Measurements from ENCODE around the gene ZSWIM9.

Gene ZSWIM9

DNA sequence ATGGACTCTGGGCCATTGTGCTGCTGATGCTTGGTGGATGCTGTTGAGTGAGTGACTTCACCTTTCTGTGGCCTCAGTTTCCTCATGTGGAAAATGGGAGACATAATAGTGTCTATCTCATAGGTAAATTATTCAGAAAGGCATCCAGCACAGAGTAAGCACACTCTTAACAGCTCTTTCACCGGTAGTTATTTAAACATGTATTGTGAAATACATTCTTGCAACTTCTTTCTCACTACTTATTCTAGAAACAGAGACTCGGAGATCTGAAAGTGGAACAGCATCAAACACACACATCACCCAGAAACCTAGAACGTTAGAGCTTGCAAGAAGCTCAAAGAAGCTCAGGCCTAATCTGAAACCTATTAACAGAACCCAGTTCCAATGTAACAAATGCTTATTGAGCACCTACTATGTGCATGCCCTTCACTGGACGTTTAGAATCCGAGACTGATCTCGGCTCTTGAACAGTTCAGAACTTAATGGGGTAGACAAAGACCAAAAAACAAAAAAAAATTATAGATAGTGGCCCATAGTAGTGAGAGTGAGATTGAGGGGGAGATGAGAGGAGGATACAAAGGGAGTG lies 4.1 kb downstream of the ZSWIM9 start:
- in situ Hi-C loops (cut with MboI; ENCODE audit: low sequenced_read_pairs) = no loop called here

DNA sequence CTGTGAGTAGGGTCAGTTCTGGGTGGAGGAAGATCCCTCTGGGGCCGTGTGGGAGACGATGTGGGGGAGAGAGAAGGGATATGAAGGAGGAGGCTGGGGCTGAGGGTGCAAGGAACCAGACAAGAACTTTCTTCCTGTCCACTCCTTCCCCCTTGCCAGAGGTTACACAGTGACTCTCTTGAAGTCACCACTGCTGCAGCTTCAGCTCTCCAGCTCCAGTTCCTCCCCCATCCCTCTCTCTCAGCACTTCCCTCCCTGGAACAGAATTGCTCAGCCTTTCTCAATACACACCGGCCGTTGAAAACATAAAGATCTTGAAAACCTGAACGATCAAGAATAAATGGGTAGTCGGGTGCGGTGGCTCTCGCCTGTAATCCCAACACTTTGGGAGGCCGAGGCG lies 5.1 kb downstream of the ZSWIM9 start:
- in situ Hi-C loops (cut with MboI; ENCODE audit: low sequenced_read_pairs) = no loop called here

DNA sequence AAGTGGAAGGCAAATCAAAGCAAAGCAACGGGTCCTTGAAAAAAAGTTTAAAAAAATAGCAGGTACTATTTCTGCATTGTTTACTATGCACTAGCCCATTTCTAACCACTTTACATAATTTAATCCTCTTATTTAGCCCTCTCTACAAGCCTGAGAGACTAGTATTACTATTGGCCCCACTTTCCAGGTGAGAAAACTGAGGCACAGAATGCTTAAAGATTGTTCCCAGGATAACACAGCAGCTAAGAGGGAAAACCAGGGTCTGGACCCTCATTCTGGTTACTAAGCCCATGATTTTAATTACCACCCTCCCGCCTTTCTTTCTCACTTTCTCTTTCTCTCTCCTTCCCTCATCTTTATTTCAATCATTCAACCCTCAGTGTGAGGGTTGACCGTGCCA lies 5.7 kb downstream of the ZSWIM9 start:
- in situ Hi-C loops (cut with MboI; ENCODE audit: low sequenced_read_pairs) = no loop called here

DNA sequence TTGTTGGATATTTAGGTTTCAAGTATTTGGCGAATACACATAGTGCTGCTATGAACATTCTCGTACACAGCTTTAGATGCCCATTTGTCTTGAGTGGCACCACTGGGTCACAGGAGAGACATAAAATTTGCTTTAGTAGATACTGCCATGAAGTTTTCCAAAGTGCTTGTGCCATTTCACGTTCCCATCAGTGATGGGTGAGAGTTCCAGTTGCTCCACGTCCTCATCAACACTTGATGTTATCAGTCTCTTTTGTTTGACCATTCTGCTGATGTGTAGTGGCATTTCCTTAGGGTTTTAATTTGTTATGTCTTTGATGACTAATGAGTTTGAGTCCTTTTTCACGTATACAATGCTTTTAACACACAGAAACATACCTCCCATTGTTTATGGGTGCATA lies 11.0 kb downstream of the ZSWIM9 start:
- in situ Hi-C loops (cut with MboI; ENCODE audit: low sequenced_read_pairs) = no loop called here

DNA sequence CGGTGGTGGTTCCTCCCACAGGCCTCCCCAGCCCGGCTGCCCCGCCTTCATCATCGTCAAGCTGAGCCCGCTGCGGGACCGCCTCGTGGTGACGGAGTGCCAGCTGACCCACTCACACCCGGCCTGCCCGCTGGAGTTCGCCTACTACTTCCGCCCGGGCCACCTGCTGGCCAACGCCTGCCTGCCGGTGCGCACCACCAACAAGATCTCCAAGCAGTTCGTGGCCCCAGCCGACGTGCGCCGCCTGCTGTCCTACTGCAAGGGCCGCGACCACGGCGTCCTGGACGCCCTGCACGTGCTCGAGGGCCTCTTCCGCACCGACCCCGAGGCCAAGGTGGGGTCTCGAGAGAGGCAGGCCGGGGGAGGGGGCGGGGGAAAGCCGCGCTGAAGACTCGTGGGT lies 12.0 kb downstream of the ZSWIM9 start:
- in situ Hi-C loops (cut with MboI; ENCODE audit: low sequenced_read_pairs) = no loop called here

DNA sequence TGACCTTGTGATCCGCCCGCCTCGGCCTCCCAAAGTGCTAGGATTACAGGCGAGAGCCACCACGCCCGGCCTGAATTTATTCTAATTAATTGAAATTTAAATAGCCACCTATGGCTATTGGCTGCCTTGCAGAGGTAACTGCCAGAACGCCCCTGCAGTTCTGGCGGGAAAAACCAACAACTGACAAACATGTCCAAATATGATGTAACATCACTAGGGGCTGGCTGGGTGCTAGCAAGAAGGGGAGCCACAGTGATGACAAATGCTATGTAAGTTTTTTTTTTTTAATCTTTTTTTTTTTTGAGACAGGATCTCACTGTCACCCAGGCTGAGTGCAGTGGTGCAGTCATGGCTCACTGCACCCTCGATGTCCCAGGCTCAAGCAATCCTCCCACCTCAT lies 12.9 kb downstream of the ZSWIM9 start:
- in situ Hi-C loops (cut with MboI; ENCODE audit: low sequenced_read_pairs) = no loop called here

DNA sequence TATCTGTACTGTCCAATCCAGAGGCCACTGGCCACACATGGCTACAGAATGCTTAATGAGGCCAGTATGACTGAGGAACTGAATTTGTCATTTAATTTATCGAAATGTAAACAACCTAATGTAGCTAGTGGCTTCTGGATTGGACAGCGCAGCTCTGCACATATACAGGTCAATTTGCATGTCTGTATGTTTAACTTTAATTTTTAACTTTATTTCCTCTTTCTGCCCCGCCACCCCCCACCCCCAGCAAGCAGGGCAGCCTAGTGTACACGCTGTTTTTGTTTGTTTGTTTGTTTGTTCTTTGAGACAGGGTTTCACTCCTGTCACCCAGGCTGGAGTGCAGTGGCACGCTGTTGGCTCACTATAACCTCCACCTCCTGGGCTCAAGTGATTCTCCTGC lies 15.5 kb downstream of the ZSWIM9 start:
- in situ Hi-C loops (cut with MboI; ENCODE audit: low sequenced_read_pairs) = no loop called here

DNA sequence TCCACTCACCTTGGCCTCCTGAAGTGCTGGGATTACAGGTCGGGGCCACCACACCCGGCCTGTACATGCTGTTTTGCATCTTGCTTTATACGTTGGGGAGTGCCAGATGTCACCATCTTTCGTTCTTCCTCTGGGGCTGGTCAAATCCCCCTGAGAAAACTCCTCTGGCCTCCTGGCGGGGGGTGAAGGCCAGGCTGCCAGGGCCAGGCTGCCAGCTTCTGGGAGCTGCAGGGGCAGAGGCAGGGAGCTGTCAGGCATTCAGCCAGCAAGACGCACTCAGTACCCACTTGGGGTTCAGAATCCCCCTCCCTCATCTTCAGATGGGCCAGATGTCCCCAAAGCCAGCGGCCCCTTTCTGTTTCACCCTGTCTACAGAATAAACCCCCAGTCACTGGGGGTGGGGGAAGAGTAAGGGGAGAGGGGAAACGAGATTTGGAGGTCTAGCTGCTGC lies 16.1 kb downstream of the ZSWIM9 start:
- in situ Hi-C loops (cut with MboI; ENCODE audit: low sequenced_read_pairs) = no loop called here

DNA sequence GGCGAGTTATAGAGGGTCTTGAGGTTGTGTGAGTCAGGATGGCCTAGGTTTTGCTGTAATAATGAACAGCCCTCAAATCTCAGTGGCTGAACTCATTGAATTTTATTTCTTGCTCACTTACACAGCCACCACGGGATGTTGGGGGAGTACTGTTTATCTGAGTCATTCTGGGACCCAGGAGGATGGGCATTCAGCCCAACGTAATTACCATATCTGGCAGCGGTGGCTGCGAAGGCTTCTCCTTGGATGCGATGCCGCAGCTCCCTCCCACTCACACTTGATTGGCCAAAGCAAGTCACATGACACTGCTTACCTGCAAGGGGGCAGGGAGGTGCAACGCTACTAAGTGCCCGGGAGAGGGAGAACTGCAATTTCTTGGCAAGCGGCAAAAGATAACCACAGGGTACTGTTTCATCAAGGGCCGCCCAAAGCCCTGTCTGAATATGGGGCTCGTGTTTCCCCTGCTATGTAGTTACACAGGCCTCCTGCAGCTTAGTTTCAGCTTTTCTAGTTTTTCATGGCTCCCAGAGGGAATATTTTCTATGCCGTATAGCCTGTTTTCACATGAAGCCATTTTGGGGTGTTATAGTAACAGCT lies 19.9 kb downstream of the ZSWIM9 start:
- in situ Hi-C loops (cut with MboI; ENCODE audit: low sequenced_read_pairs) = no loop called here

DNA sequence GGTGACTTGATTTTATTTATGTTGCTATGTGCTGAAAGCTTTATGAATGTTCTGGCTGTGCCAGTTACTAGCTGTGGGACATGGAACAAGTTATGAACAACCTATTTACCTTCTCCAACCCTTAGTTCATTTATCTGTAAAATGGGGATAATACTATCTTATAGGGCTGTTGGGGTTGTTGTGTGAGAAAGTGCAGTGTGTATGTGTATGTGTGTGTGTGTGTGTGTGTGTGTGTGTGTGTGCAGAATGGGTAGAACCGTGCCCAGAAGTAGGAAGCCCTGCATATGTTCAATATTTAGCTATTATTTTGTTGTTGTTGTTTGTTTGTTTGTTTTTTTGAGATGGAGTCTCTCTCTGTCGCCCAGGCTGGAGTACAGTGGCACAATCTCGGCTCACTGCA lies 20.4 kb downstream of the ZSWIM9 start:
- in situ Hi-C loops (cut with MboI; ENCODE audit: low sequenced_read_pairs) = no loop called here

DNA sequence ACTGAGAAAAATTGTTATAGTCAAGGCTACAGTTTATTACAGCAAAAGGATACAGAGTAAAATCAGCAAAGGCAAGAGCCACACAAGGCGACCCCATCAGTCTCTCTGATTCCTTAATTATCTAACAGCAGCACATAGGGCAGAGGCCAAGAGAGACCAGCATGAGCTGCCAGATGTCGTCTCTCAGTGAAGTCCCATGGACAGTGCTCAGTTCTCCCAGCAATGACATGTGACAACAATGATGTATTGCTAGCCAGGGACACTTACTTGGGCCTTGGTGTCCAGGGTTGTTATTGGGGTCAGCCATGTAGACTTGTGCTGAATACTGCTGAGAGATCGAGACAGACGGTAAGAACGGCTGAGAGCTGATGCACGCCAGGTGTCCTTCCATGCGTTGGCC lies 22.3 kb downstream of the ZSWIM9 start:
- in situ Hi-C loops (cut with MboI; ENCODE audit: low sequenced_read_pairs) = no loop called here

DNA sequence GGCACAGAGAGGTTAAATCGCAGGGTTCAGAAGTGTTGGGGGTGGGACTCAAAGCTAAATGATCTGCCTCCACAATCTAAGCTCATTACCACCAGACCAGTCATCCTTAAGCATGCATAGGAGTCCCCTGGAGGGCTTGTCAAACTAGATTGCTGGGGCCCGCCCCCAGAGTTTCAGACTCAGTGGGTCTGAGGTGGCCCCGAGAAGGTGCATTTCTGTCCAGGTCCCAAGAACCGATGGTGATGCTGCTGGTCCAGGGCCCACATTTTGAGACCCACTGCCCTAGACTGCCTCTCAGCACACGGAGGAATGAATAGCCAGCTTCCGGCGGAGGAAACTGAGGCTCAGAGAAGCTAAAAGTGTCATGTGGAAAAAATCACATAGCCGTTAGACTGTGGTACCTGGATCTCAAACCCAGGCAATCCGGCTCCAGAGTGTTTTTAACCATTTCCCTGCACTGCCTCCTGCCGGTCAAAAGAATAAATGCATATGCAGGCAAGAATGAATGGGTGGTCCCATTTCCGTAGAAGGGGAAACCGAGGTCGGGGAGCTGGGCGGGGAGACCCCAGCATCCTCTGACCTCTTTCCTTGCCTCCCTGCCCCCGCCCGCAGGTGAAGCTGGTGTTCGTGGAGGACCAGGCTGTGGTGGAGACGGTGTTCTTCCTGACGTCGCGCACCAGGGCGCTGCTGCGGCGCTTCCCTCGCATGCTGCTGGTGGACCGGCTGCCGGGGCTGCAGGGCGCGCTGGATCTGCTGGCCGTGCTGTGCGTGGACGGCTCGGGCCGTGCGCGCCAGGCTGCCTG lies 23.8 kb downstream of the ZSWIM9 start:
- in situ Hi-C loops (cut with MboI; ENCODE audit: low sequenced_read_pairs) = no loop called here

DNA sequence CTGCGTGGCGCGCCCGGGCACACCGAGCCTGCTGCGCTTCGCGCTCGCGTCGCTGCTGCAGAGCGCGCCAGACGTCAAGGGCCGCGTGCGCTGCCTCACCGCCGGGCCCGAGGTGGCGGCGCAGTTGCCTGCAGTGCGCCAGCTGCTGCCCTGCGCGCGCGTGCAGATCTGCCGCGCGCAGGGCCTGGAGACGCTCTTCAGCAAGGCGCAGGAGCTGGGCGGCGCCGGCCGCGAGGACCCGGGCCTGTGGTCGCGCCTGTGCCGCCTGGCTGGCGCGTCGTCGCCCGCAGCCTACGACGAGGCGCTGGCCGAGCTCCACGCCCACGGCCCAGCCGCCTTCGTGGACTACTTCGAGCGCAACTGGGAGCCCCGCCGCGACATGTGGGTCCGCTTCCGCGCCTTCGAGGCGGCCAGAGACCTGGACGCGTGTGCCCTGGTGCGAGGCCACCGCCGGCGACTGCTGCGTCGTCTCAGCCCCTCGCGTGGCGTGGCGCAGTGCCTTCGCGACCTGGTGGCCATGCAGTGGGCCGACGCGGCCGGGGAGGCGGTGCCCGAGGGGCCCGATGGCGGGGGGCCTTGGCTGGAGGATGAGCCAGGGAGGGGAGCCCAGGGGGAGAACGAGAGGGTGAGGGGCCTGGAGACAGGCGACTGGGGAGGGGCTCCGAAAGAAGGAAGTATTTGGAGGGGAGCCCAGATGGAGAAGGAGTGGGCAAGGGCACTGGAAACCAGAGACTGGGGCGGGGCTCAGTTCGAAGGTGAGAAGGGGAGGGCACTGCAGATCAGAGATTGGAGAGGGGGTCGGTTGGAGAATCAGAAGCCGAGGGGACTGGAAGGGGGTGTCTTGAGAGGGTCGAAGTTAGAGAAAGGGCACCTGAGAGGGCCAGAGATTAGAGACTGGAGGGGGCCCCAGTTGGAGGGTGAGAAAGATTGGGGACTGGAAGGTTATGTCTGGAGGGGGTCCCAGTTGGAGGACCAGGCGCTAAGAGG lies 24.7 kb downstream of the ZSWIM9 start:
- in situ Hi-C loops (cut with MboI; ENCODE audit: low sequenced_read_pairs) = no loop called here

DNA sequence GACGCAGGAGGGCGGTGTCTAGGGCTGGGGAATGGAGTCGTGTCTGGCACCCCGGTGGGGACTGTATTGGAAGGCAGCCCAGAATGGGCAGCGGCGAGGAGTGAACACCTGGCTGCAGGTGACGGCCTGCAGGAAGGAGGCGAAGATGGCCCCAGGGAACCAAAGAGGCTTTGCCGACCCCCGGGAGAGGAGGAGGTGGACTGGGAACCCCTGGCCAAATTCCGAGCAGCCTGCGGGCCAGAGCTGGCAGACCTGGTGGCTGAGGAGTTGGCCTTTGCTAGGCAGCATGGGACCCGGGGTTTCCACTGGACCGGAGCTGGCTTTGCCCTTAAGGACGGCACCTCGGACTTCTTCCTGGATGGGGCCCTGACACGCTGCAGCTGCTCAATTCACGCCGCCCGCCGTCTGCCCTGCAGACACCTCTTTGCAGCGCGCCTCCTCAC lies 25.9 kb downstream of the ZSWIM9 start:
- in situ Hi-C loops (cut with MboI; ENCODE audit: low sequenced_read_pairs) = no loop called here

DNA sequence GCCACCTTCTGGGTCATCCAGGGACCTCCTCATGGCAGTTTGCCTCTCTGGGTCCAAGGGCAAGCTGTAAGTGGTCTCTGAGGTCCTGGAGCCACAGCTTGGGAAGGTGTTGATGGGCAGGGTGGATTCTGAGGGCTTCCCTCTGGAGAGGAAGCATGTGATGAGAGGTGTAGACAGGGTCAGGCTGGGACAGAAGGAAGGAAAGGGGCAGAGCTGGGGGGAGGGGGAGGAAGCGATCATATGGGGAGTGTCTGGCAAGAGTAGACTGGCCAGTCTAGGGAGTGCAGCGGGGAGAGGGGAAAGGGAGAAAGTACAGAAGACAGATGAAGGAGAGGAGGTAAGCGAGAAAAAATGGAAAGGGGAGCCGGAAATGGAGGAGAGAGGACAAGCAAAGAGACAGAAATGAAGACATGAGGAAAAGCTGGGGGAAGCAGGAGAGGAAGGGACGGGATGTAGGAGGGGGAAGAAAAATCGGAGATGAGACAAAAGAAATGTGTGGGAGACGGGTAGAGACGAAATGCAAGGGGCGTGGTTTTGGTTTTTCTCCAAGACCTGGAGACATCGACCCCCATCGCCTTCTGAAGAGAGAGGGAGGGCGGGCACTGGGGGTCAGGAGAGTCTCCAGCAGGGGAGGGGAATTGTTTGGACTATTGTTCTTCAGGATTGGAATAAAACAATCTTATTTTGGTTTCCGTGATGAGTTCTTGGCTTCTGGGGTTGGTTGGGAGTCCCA lies 26.6 kb downstream of the ZSWIM9 start:
- in situ Hi-C loops (cut with MboI; ENCODE audit: low sequenced_read_pairs) = no loop called here

DNA sequence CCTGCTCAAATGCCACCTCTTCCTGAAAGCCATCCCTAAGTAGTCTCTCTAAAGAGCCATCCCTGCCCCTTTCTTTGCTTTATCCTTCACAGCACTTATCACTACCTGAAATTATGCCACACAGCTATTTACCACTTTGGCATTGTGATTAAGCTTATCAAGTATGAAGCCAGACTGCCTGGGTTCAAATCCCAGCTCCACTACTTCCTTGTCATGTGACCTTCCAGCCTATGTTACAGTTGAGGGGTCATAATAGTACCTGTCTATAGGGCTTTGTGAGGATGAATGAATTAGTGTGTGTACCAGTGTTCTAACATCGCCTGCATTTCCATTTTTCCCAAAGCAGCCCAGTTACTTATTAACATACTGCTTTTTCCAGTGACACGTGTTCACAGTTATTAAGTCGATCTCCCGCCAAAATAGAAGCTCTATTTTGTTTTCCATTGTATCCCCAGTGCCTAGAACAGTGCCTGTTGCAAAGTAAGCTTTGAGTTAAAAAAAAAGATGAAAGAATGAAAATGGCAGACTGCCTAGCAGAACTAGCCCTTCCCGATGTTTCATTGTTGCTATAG lies 32.8 kb downstream of the ZSWIM9 start:
- in situ Hi-C loops (cut with MboI; ENCODE audit: low sequenced_read_pairs) = no loop called here

DNA sequence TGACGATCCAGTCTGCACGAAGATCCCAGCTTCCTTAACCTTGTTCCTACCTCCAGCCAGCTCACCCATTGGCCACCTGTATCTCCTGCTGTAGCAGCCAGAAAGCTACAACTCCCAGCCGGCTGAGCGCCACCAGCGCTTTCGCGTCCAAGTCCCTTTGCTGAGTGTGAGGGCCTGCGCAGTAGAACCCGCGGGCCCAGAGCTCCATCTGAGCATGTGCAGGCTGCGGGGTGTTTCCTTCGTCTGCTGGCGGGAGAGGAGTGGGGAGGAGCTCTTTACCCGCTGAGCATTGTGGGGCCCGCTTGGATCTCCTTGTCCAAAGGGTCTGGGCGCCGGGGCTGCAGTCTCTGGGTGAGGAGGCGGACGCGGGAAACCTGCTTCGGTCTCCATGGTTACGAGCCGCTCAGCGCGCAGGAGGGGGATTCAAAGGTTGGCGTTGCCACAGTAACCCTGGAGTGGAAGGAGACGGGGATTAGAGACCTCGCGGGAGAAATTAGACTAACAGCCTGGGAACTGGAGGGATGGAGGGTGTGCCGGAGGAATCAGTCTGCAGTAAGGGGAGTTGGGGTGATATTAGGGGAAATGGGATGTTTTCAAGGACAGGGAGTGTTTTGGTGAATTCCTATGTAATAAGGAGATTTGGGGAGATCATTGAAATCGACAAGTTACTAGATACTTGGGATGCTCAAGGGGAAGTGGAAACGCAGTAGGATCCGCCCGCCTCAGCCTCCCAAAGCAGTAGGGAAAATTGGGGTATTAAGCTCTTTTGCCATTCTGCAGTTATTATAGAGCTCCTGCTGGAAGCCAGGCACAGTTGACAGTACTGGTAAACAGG lies 33.5 kb downstream of the ZSWIM9 start:
- in situ Hi-C loops (cut with MboI; ENCODE audit: low sequenced_read_pairs) = no loop called here

DNA sequence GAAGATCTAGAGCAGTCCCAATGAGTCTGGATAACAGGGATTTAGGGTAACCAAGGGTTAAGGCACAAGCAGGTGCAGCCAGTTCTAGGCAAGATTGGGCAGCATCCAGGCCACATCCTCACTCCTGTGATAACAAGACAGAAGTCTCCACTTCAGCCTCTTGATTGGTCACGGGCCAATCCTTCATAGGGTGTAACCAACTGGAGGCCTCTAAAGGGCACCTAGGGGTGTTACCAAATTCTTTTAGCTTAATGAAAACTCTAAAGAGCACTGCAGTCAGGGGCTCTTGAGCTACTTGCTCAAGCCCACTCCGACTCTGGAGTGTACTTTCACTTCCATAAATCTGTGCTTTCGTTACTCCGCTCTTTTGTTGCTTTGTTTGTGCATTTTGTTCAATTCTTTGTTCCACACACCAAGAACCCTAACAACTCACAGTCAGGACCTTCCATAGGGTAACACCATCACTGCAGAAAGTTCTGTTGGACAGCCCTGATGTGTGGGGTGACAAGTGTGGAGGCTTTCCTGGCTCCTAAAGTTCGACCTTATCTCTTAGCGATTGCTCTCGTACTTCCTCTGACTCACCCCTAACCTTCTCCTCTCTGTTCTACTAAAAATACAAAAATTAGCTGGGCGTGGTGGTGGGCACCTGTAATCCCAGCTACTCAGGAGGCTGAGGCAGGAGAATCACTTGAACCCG lies 36.1 kb downstream of the ZSWIM9 start:
- in situ Hi-C loops (cut with MboI; ENCODE audit: low sequenced_read_pairs) = no loop called here

DNA sequence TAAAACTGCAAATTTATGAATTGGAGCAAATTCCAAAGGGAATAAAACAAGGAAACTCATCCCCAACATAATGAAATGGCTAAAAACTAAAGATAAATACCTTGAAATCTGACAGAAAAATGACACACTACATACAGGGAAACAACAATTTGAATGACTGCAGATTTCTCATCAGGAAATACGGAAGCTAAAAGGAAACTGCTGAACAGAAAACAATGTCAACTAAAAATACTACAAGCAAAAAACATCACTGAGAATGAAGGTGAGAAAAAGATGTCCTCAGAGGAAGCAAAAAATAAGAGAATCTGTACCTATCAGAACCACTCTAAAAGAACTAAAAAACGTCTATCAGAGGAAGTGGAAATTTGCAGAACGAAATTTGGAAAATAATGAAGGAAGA lies 39.5 kb downstream of the ZSWIM9 start:
- in situ Hi-C loops (cut with MboI; ENCODE audit: low sequenced_read_pairs) = no loop called here
